Inferior parietal cortex (tissue), 1 donor: ENCODE results near the gene PCDHGB7.
"Not testable (repeated sequence)": the region's sequence is repeated elsewhere in the genome, so short reads cannot be mapped to it uniquely, and the experiment has no call there.

Source experiments
- DNase-seq: peaks from one replicate; pipeline ENCODE4 v3.0.0-alpha.2; 2016; ENCODE audit errors: extremely low spot score

Gene PCDHGB7

GRCh38 chr5:141430332-141431113 is 13.0 kb downstream of the PCDHGB7 start, which contains the start of gene PCDHGA12:
Gene PCDHGA12, plus strand, starts transcription at chr5:141430507. Its CDS starts 253 bp downstream, at chr5:141430760.
- no peak for DNase-seq

GRCh38 chr5:141431286-141431685 is 13.8 kb downstream of the PCDHGB7 start:
- no peak for DNase-seq

- DNase-seq, result not testable (repeated sequence)
Measured at GRCh38 chr5:141432308-141432707, 14.8 kb downstream of the PCDHGB7 start.

GRCh38 chr5:141432726-141433125 is 15.2 kb downstream of the PCDHGB7 start:
- DNase-seq, result not testable (repeated sequence)

GRCh38 chr5:141434006-141434405 is 16.5 kb downstream of the PCDHGB7 start:
- no peak for DNase-seq

- no peak for DNase-seq
Measured at GRCh38 chr5:141437221-141437620, 19.7 kb downstream of the PCDHGB7 start.

- no peak for DNase-seq
Measured at GRCh38 chr5:141439411-141440141, 22.1 kb downstream of the PCDHGB7 start.

- no peak for DNase-seq
Measured at GRCh38 chr5:141440341-141440740, 22.9 kb downstream of the PCDHGB7 start.

GRCh38 chr5:141441571-141442170 is 24.2 kb downstream of the PCDHGB7 start:
- no peak for DNase-seq

- no peak for DNase-seq
Measured at GRCh38 chr5:141465351-141465750, 47.9 kb downstream of the PCDHGB7 start.
